Keratinocyte (primary cell): ENCODE measurements around the gene ISG15. TPM values are rescaled to one million over a fixed set of nuclear protein-coding genes. Genes with fewer than 3 reads are reported as not detected.
A peak's percentile ranks its signal among the peaks of the same experiment; 100 is the strongest.

Experiments used
- DNase-seq: peaks from one replicate; pipeline ENCODE4 v3.0.0-alpha.2; 2011; ENCODE audit warnings: low read depth, missing footprints, low spot score
- FAIRE-seq: peaks from 2 replicates; lab custom pipeline; 2011; peaks lifted over from hg19 to GRCh38; lab: Jason Lieb, UNC
- H2AFZ ChIP-seq: 2 replicates; pipeline ENCODE4 v1.6.0; 2012; ENCODE audit warnings: low read length, control low read depth, inconsistent platforms; ENCODE audit not compliant: control insufficient read depth
- H3K27ac ChIP-seq: 2 replicates; pipeline ENCODE4 v1.5.1; 2011; ENCODE audit warnings: low read length; ENCODE audit not compliant: control insufficient read depth, insufficient read depth
- H3K27me3 ChIP-seq: 3 replicates; pipeline ENCODE4 v1.6.0; 2011; ENCODE audit warnings: low read length; ENCODE audit not compliant: control insufficient read depth, insufficient read depth; ENCODE audit errors: extremely low read depth
- H3K36me3 ChIP-seq, 2 experiments: 2 replicates in 1 of 2; 3 replicates in 1 of 2; pipeline ENCODE4 v1.5.1; 2011; ENCODE audit warnings: low read length in 2 of 2, mild to moderate bottlenecking in 1 of 2; ENCODE audit not compliant: control insufficient read depth in 2 of 2, insufficient read depth in 2 of 2; ENCODE audit errors: extremely low read depth in 1 of 2
- H3K4me1 ChIP-seq: 3 replicates; pipeline ENCODE4 v1.5.1; 2011; ENCODE audit warnings: low read length; ENCODE audit not compliant: control insufficient read depth, insufficient read depth; ENCODE audit errors: extremely low read depth
- H3K4me2 ChIP-seq: 3 replicates; pipeline ENCODE4 v1.6.0; 2011; ENCODE audit warnings: low read depth, low read length; ENCODE audit not compliant: control insufficient read depth, insufficient read depth; ENCODE audit errors: extremely low read depth
- H3K4me3 ChIP-seq, 3 experiments: fragments of 200-600 bp in 1 of 3; sonication (generic) in 1 of 3; 2 replicates in 2 of 3; 3 replicates in 1 of 3; pipeline ENCODE4 v1.5.1; 2011 to 2016; ENCODE audit warnings: low read length in 3 of 3, mild to moderate bottlenecking in 3 of 3, control low read depth in 2 of 3, inconsistent platforms in 1 of 3, low read depth in 1 of 3, mixed read lengths in 1 of 3, mixed run types in 1 of 3, moderate library complexity in 1 of 3; ENCODE audit not compliant: control insufficient read depth in 2 of 3, insufficient read depth in 2 of 3; ENCODE audit errors: extremely low read depth in 1 of 3
- H3K79me2 ChIP-seq: 2 replicates; pipeline ENCODE4 v1.6.0; 2012; ENCODE audit warnings: low read length; ENCODE audit not compliant: control insufficient read depth, insufficient read depth
- H3K9ac ChIP-seq: 3 replicates; pipeline ENCODE4 v1.6.0; 2011; ENCODE audit warnings: low read length; ENCODE audit not compliant: control insufficient read depth, insufficient read depth; ENCODE audit errors: extremely low read depth
- H3K9me1 ChIP-seq: 3 replicates; pipeline ENCODE4 v1.6.0; 2011; ENCODE audit warnings: low read length; ENCODE audit not compliant: control insufficient read depth, insufficient read depth; ENCODE audit errors: extremely low read depth
- H3K9me3 ChIP-seq: 2 replicates; pipeline ENCODE4 v1.5.1; 2012; ENCODE audit warnings: low read depth, low read length; ENCODE audit not compliant: control insufficient read depth
- H4K20me1 ChIP-seq: 3 replicates; pipeline ENCODE4 v1.6.0; 2011; ENCODE audit warnings: low read length; ENCODE audit not compliant: control insufficient read depth, insufficient read depth; ENCODE audit errors: extremely low read depth
- EZH2 ChIP-seq: IDR thresholded peaks from one replicate; pipeline ENCODE4 v1.6.1; 2012; ENCODE audit warnings: inconsistent platforms, mild to moderate bottlenecking, low read length, moderate library complexity
- dilution Hi-C: fragments of 300-500 bp; cut with MboI; formaldehyde crosslinking; loops from one replicate; pipeline ENCODE4 v1.7.0; 2020; ENCODE audit warnings: low sequenced_read_pairs; ENCODE audit not compliant: extremely low pct_ligation_motif_present
- polyA plus RNA-seq, 5 experiments: library from polyadenylated mRNA; depleted of rRNA in 3 of 5; stranded (reverse) in 3 of 5; stranded (forward) in 1 of 5; unstranded in 1 of 5; fragments of >200 nt; gene quantifications; 1 replicate in 1 of 5; 2 replicates in 3 of 5; 3 replicates in 1 of 5; pipeline versions ENCODE4 v1.2.1 to v1.2.3, GENCODE V29; 2011 to 2012; ENCODE audit warnings: missing spikeins in 2 of 5, low read depth in 1 of 5, low replicate concordance in 1 of 5
- TF ChIP-seq, protein P1 (sequence below), 3 experiments: IDR thresholded peaks in 1 of 3; conservative IDR thresholded peaks in 1 of 3; optimal IDR thresholded peaks in 1 of 3; 2 replicates in 2 of 3; 3 replicates in 1 of 3; pipeline versions ENCODE3 to v1.5.1; 2011; ENCODE audit warnings: low read length in 3 of 3, mild to moderate bottlenecking in 3 of 3, moderate library complexity in 2 of 3, control low read depth in 1 of 3, inconsistent platforms in 1 of 3; ENCODE audit not compliant: insufficient read depth in 2 of 3; ENCODE audit errors: extremely low read depth in 1 of 3

The ISG15 gene
- polyA plus RNA-seq, 1 donor (not counting 4 experiments of a cell fraction or from before 2014, with no cell fraction given): 246 TPM

- no peak for TF ChIP-seq EZH2
- TF ChIP-seq, protein P1, sequence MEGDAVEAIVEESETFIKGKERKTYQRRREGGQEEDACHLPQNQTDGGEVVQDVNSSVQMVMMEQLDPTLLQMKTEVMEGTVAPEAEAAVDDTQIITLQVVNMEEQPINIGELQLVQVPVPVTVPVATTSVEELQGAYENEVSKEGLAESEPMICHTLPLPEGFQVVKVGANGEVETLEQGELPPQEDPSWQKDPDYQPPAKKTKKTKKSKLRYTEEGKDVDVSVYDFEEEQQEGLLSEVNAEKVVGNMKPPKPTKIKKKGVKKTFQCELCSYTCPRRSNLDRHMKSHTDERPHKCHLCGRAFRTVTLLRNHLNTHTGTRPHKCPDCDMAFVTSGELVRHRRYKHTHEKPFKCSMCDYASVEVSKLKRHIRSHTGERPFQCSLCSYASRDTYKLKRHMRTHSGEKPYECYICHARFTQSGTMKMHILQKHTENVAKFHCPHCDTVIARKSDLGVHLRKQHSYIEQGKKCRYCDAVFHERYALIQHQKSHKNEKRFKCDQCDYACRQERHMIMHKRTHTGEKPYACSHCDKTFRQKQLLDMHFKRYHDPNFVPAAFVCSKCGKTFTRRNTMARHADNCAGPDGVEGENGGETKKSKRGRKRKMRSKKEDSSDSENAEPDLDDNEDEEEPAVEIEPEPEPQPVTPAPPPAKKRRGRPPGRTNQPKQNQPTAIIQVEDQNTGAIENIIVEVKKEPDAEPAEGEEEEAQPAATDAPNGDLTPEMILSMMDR (optimal IDR thresholded peaks at IDR 0.05 in 1 of 3, IDR thresholded peaks at IDR 0.05 in 1 of 3, conservative IDR thresholded peaks at IDR 0.05 in 1 of 3; ENCODE audit: extremely low read depth in 1 of 3, insufficient read depth in 2 of 3, low read length in 3 of 3): no peak
- peak overlapping the region; percentile 87 for H3K27ac ChIP-seq
- no peaks in the 10 kb centered on the region for H3K27me3 ChIP-seq
- peak overlapping the region; percentile 86 for H3K9ac ChIP-seq
- H3K36me3 ChIP-seq: peaks cover 24 to 30% of the 10 kb centered on the region in 2 experiments
- peak overlapping the region; percentile 81 to 89 (median 86) for H3K4me3 ChIP-seq
- H3K4me1 ChIP-seq: peaks cover 50% of the 10 kb centered on the region
- H3K9me1 ChIP-seq: no peaks in the 10 kb centered on the region
- DNase-seq: no peak
- peaks cover 61% of the 10 kb centered on the region for H3K79me2 ChIP-seq
- dilution Hi-C loops: no loop called here
- no peaks in the 10 kb centered on the region for H4K20me1 ChIP-seq
- no peaks in the 10 kb centered on the region for H3K9me3 ChIP-seq
- peak overlapping the region; percentile 94 for H3K4me2 ChIP-seq
- no peak for FAIRE-seq
- no peak overlapping the region for H2AFZ ChIP-seq
Observed at GRCh38 chr1:1022302-1023009, 9.2 kb downstream of the ISG15 start.

GRCh38 chr1:1023700-1024099 lies 10.4 kb downstream of the ISG15 start:
- dilution Hi-C loops: no loop called here
- no peak overlapping the region for H2AFZ ChIP-seq
- TF ChIP-seq EZH2: no peak
- TF ChIP-seq, protein P1 (optimal IDR thresholded peaks at IDR 0.05 in 1 of 3, IDR thresholded peaks at IDR 0.05 in 1 of 3, conservative IDR thresholded peaks at IDR 0.05 in 1 of 3; ENCODE audit: extremely low read depth in 1 of 3, insufficient read depth in 2 of 3, low read length in 3 of 3): no peak
- no peak for DNase-seq
- peaks cover 27 to 32% of the 10 kb centered on the region in 2 experiments for H3K36me3 ChIP-seq
- H3K9me3 ChIP-seq: no peaks in the 10 kb centered on the region
- FAIRE-seq: no peak
- H3K79me2 ChIP-seq: peaks cover 69% of the 10 kb centered on the region
- H3K27ac ChIP-seq: no peak overlapping the region
- H3K4me2 ChIP-seq: peak overlapping the region; percentile 94
- no peaks in the 10 kb centered on the region for H3K9me1 ChIP-seq
- peak overlapping the region; percentile 11 to 69 (median 46) for H3K4me3 ChIP-seq
- peaks cover 50% of the 10 kb centered on the region for H3K4me1 ChIP-seq
- no peaks in the 10 kb centered on the region for H4K20me1 ChIP-seq
- peak overlapping the region; percentile 47 for H3K9ac ChIP-seq
- H3K27me3 ChIP-seq: no peaks in the 10 kb centered on the region
